ENCODE measurements around the gene SCAF11.

The SCAF11 gene

GRCh38 chr12:45970391-45970790 lies 20.0 kb downstream of the SCAF11 start:
- TF ChIP-seq SIN3A (IDR thresholded peaks at IDR 0.05; ENCODE audit: borderline replicate concordance, insufficient read depth, low read length) (no peak), FOXP2 (optimal IDR thresholded peaks at IDR 0.05; ENCODE audit: borderline replicate concordance, extremely low read depth, extremely low read length, insufficient read depth) (no peak), REST (IDR thresholded peaks at IDR 0.05; ENCODE audit: insufficient read depth in 1 of 2, low read depth in 2 of 2, low read length in 2 of 2) (no peak), TAF1 (IDR thresholded peaks at IDR 0.05; ENCODE audit: borderline replicate concordance, insufficient read depth, low read length) (no peak), POLR2AphosphoS5 (IDR thresholded peaks at IDR 0.05; ENCODE audit: low read depth, low read length) (no peak)

DNA sequence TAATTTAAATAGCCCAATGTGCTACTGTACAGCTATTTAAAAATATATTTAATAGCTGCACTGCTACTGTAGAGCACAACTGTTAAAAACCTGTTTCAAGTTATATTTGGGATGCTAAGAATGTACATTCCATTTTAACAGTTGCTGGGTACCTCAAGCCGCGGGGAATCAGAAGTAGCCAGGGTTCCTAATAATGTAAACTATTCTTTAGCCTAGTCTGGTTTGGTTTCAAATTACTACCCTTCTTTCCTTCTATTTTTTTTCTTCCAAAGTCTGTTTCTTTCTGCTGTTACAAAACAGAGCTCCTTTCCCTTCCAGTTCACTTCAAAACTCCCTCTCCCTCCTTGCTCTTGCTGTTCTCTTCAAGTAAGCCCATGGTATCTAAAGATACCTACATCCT lies 21.3 kb downstream of the SCAF11 start:
- TF ChIP-seq REST (IDR thresholded peaks at IDR 0.05; ENCODE audit: insufficient read depth in 1 of 2, low read depth in 2 of 2, low read length in 2 of 2): no peak
- TF ChIP-seq POLR2AphosphoS5 (IDR thresholded peaks at IDR 0.05; ENCODE audit: low read depth, low read length): no peak
- no peak for TF ChIP-seq FOXP2 (optimal IDR thresholded peaks at IDR 0.05; ENCODE audit: borderline replicate concordance, extremely low read depth, extremely low read length, insufficient read depth)
- no peak for TF ChIP-seq TAF1 (IDR thresholded peaks at IDR 0.05; ENCODE audit: borderline replicate concordance, insufficient read depth, low read length)
- TF ChIP-seq SIN3A (IDR thresholded peaks at IDR 0.05; ENCODE audit: borderline replicate concordance, insufficient read depth, low read length): no peak

- TF ChIP-seq REST (IDR thresholded peaks at IDR 0.05; ENCODE audit: insufficient read depth in 1 of 2, low read depth in 2 of 2, low read length in 2 of 2) (no peak), SIN3A (IDR thresholded peaks at IDR 0.05; ENCODE audit: borderline replicate concordance, insufficient read depth, low read length) (no peak), POLR2AphosphoS5 (IDR thresholded peaks at IDR 0.05; ENCODE audit: low read depth, low read length) (no peak), TAF1 (IDR thresholded peaks at IDR 0.05; ENCODE audit: borderline replicate concordance, insufficient read depth, low read length) (no peak), FOXP2 (optimal IDR thresholded peaks at IDR 0.05; ENCODE audit: borderline replicate concordance, extremely low read depth, extremely low read length, insufficient read depth) (no peak)
Measured at GRCh38 chr12:45966486-45966885, 23.9 kb downstream of the SCAF11 start.

GRCh38 chr12:45962553-45963325 lies 27.6 kb downstream of the SCAF11 start:
- TF ChIP-seq TAF1 (IDR thresholded peaks at IDR 0.05; ENCODE audit: borderline replicate concordance, insufficient read depth, low read length) (no peak), POLR2AphosphoS5 (IDR thresholded peaks at IDR 0.05; ENCODE audit: low read depth, low read length) (no peak), SIN3A (IDR thresholded peaks at IDR 0.05; ENCODE audit: borderline replicate concordance, insufficient read depth, low read length) (no peak), FOXP2 (optimal IDR thresholded peaks at IDR 0.05; ENCODE audit: borderline replicate concordance, extremely low read depth, extremely low read length, insufficient read depth) (no peak), REST (IDR thresholded peaks at IDR 0.05; ENCODE audit: insufficient read depth in 1 of 2, low read depth in 2 of 2, low read length in 2 of 2) (no peak)
